Astrocyte (in vitro differentiated cells and primary cell): ENCODE data around the gene OASL. TPM values are rescaled to one million over a fixed set of nuclear protein-coding genes. Genes with fewer than 3 reads are reported as not detected.

ENCODE experiments used
- DNase-seq: peaks from one replicate; pipeline ENCODE4 v3.0.0-alpha.2; 2010; ENCODE audit warnings: low read depth
- FAIRE-seq: peaks from 2 replicates; lab custom pipeline; 2011; peaks lifted over from hg19 to GRCh38; lab: Jason Lieb, UNC
- H2AFZ ChIP-seq: 2 replicates; pipeline ENCODE4 v1.6.0; 2012; ENCODE audit warnings: low read depth, low read length, inconsistent platforms
- H3K27ac ChIP-seq: 2 replicates; pipeline ENCODE4 v1.5.1; 2011; ENCODE audit warnings: low read depth, low read length, inconsistent platforms
- H3K27me3 ChIP-seq: 2 replicates; pipeline ENCODE4 v1.6.0; 2011; ENCODE audit warnings: low read length, inconsistent platforms; ENCODE audit not compliant: insufficient read depth
- H3K36me3 ChIP-seq: 2 replicates; pipeline ENCODE4 v1.5.1; 2011; ENCODE audit warnings: low read length, inconsistent platforms; ENCODE audit not compliant: insufficient read depth
- H3K4me1 ChIP-seq: 2 replicates; pipeline ENCODE4 v1.5.1; 2011; ENCODE audit warnings: low read length, inconsistent platforms; ENCODE audit not compliant: insufficient read depth
- H3K4me2 ChIP-seq: 2 replicates; pipeline ENCODE4 v1.6.0; 2012; ENCODE audit warnings: low read length, inconsistent platforms
- H3K4me3 ChIP-seq: 2 replicates; pipeline ENCODE4 v1.5.1; 2011; ENCODE audit warnings: low read depth, mild to moderate bottlenecking, low read length, inconsistent platforms; ENCODE audit not compliant: insufficient read depth
- H3K79me2 ChIP-seq: 2 replicates; pipeline ENCODE4 v1.6.0; 2012; ENCODE audit warnings: mild to moderate bottlenecking, low read length, inconsistent platforms; ENCODE audit not compliant: insufficient read depth
- H3K9ac ChIP-seq: 2 replicates; pipeline ENCODE4 v1.6.0; 2012; ENCODE audit warnings: mild to moderate bottlenecking, low read length, inconsistent platforms
- H3K9me3 ChIP-seq: 2 replicates; pipeline ENCODE4 v1.5.1; 2012; ENCODE audit warnings: low read depth, mild to moderate bottlenecking, low read length, inconsistent platforms; ENCODE audit not compliant: insufficient read depth
- H4K20me1 ChIP-seq: 2 replicates; pipeline ENCODE4 v1.6.0; 2012; ENCODE audit warnings: low read length, inconsistent platforms; ENCODE audit not compliant: insufficient read depth
- H3K27ac Mint-ChIP-seq: one replicate; pipeline ENCODE4 v1.8.0; 2021; ENCODE audit warnings: mild to moderate bottlenecking, mixed read lengths; ENCODE audit not compliant: unreplicated experiment
- H3K27me3 Mint-ChIP-seq: one replicate; pipeline ENCODE4 v1.8.0; 2021; ENCODE audit warnings: low read depth, mixed read lengths; ENCODE audit not compliant: unreplicated experiment
- H3K36me3 Mint-ChIP-seq: one replicate; pipeline ENCODE4 v1.8.0; 2021; ENCODE audit warnings: low read depth, mixed read lengths; ENCODE audit not compliant: unreplicated experiment
- H3K4me1 Mint-ChIP-seq: one replicate; pipeline ENCODE4 v1.8.0; 2021; ENCODE audit warnings: low read depth, mixed read lengths; ENCODE audit not compliant: unreplicated experiment
- H3K4me3 Mint-ChIP-seq: one replicate; pipeline ENCODE4 v1.8.0; 2021; ENCODE audit warnings: mild to moderate bottlenecking, moderate library complexity, mixed read lengths; ENCODE audit not compliant: unreplicated experiment
- H3K9me3 Mint-ChIP-seq: one replicate; pipeline ENCODE4 v1.8.0; 2021; ENCODE audit warnings: mild to moderate bottlenecking, mixed read lengths; ENCODE audit not compliant: unreplicated experiment
- CTCF ChIP-seq: IDR thresholded peaks from 2 replicates; pipeline ENCODE4 v1.5.1; 2011; ENCODE audit warnings: low read depth, mild to moderate bottlenecking, inconsistent platforms, low read length, moderate library complexity; ENCODE audit not compliant: insufficient read depth
- EZH2 ChIP-seq: IDR thresholded peaks from 2 replicates; pipeline ENCODE4 v1.6.1; 2012; ENCODE audit warnings: mild to moderate bottlenecking, low read length, inconsistent platforms; ENCODE audit not compliant: insufficient read depth
- total RNA-seq: library from RNA; stranded (reverse); gene quantifications from 2 replicates; pipeline ENCODE4 v1.2.1, GENCODE V29; 2021

Gene OASL
- total RNA-seq, 1 donor from 2014 or later: 0.75 TPM

GRCh38 chr12:120992989-120993388 is 46.1 kb downstream of the OASL start:
- Histone ChIP-seq H3K79me2 (no peaks in the 10 kb centered on the region), H3K9me3 (no peaks in the 10 kb centered on the region), H3K9ac (no peak overlapping the region), H3K36me3 (no peaks in the 10 kb centered on the region), H3K4me1 (no peaks in the 10 kb centered on the region), H2AFZ (no peak overlapping the region), H3K27ac (no peak overlapping the region), H3K4me3 (no peak overlapping the region), H3K4me2 (no peak overlapping the region), H4K20me1 (no peaks in the 10 kb centered on the region), H3K27me3 (peaks cover 15% of the 10 kb centered on the region)
- Mint-ChIP-seq H3K27me3 (peaks cover 38% of the 10 kb centered on the region), H3K4me3 (no peak overlapping the region), H3K4me1 (no peaks in the 10 kb centered on the region), H3K36me3 (peaks cover 3% of the 10 kb centered on the region), H3K9me3 (peaks cover 13% of the 10 kb centered on the region), H3K27ac (no peak overlapping the region)
- no peak for FAIRE-seq
- DNase-seq: no peak
- TF ChIP-seq CTCF: no peak
- TF ChIP-seq EZH2: no peak

DNA sequence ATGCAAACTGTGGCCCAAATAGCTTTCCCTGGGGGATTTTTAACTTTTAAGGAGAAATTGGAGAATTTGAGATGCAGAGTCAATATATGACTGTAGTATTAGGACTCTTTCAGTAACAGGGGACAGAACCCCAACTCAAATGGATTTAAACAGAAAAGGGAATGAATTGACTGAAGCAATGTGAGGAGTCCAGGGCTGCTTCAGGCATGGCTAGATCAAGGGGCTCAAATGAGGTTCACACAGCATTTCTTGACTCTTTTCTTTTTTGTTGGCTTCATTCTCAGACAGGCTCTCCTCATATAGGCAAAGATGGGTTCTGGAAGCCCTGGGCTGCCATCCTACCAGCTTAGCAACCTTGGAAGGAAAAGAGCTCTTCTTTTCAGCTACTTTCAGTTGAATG is 47.1 kb downstream of the OASL start:
- no peak overlapping the region for H3K9ac ChIP-seq
- no peaks in the 10 kb centered on the region for H3K4me1 Mint-ChIP-seq

More for the DNA sequence above, 47.1 kb downstream of the OASL start:
- peaks cover 13% of the 10 kb centered on the region for H3K9me3 Mint-ChIP-seq
- H4K20me1 ChIP-seq: no peaks in the 10 kb centered on the region
- H3K36me3 Mint-ChIP-seq: peaks cover 3% of the 10 kb centered on the region
- H3K4me3 ChIP-seq: no peak overlapping the region
- no peaks in the 10 kb centered on the region for H3K36me3 ChIP-seq
- DNase-seq (no peak), FAIRE-seq (no peak)
- H3K4me2 ChIP-seq: no peak overlapping the region
- H3K27ac ChIP-seq: no peak overlapping the region
- no peak overlapping the region for H3K27ac Mint-ChIP-seq
- peaks cover 38% of the 10 kb centered on the region for H3K27me3 Mint-ChIP-seq
- peaks cover 15% of the 10 kb centered on the region for H3K27me3 ChIP-seq
- H3K4me3 Mint-ChIP-seq: no peak overlapping the region
- TF ChIP-seq EZH2 (no peak), CTCF (no peak)
- H3K79me2 ChIP-seq: no peaks in the 10 kb centered on the region
- H3K4me1 ChIP-seq: no peaks in the 10 kb centered on the region
- H2AFZ ChIP-seq: no peak overlapping the region
- no peaks in the 10 kb centered on the region for H3K9me3 ChIP-seq
